Gastroesophageal sphincter (tissue), 4 donors: ENCODE measurements around the gene SMURF1. TPM values are rescaled to one million over a fixed set of nuclear protein-coding genes. Genes with fewer than 3 reads are reported as not detected.
A peak's percentile ranks its signal among the peaks of the same experiment; 100 is the strongest.

Experiments used
- ATAC-seq: fragments of 150-250 bp; one replicate; pipeline ENCODE4 v1.9.1; 2016; ENCODE audit warnings: mild to moderate bottlenecking, moderate library complexity
- H3K27ac ChIP-seq, 4 donors: fragments of 200-600 bp; sonication (generic) in 3 of 4; 1 replicate in 3 of 4; 2 replicates in 1 of 4; pipeline ENCODE4 v1.5.1; 2016 to 2019
- H3K27me3 ChIP-seq: fragments of 200-600 bp; sonication (generic); one replicate; pipeline ENCODE4 v1.5.1; 2019
- H3K36me3 ChIP-seq, 2 donors: fragments of 200-600 bp; sonication (generic); one replicate each; pipeline ENCODE4 v1.5.1; 2019; ENCODE audit warnings: control low read depth in 1 of 2
- H3K4me1 ChIP-seq, 3 donors: fragments of 200-600 bp; sonication (generic); 1 replicate in 2 of 3; 2 replicates in 1 of 3; pipeline ENCODE4 v1.5.1; 2016 to 2019; ENCODE audit warnings: control low read depth in 2 of 3
- H3K4me3 ChIP-seq, 2 donors: fragments of 200-600 bp; sonication (generic); one replicate each; pipeline ENCODE4 v1.5.1; 2019; ENCODE audit warnings: mild to moderate bottlenecking in 1 of 2, moderate library complexity in 1 of 2
- H3K9me3 ChIP-seq, 3 donors: fragments of 200-600 bp; sonication (generic); one replicate each; pipeline ENCODE4 v1.5.1; 2017 to 2019; ENCODE audit warnings: control low read depth in 2 of 3
- CTCF ChIP-seq, 4 experiments: fragments of 200-600 bp in 2 of 4; fragments of 450-650 bp in 2 of 4; sonication (generic) in 1 of 4; IDR thresholded peaks; one replicate each; pipeline ENCODE4 v1.5.1; 2017 to 2019; ENCODE audit warnings: antibody characterized with exemption in 4 of 4, mild to moderate bottlenecking in 2 of 4, moderate library complexity in 2 of 4
- EP300 ChIP-seq: sonication (generic); formaldehyde crosslinking; IDR thresholded peaks from one replicate; pipeline ENCODE4 v1.6.1; 2017; ENCODE audit warnings: antibody characterized with exemption, mild to moderate bottlenecking
- POLR2A ChIP-seq, 2 donors: fragments of 450-650 bp; IDR thresholded peaks; one replicate each; pipeline ENCODE4 v1.6.1; 2017; ENCODE audit warnings: antibody characterized with exemption in 2 of 2, mild to moderate bottlenecking in 2 of 2, moderate library complexity in 1 of 2
- POLR2AphosphoS5 ChIP-seq: sonication (generic); formaldehyde crosslinking; IDR thresholded peaks from one replicate; pipeline ENCODE4 v1.6.1; 2017; ENCODE audit warnings: antibody characterized with exemption
- WGBS, 2 donors: methylation state at CpG; one replicate each; pipeline ENCODE4 v1.1.5; 2018; ENCODE audit warnings: low coverage in 1 of 2; 5-methylcytosine and 5-hydroxymethylcytosine counted together
- total RNA-seq, 4 donors: library from RNA; depleted of rRNA; stranded (reverse); fragments of >200 nt; gene quantifications; one replicate each; pipeline ENCODE4 v1.1.0, GENCODE V29; 2016

The SMURF1 gene
- total RNA-seq, 4 donors from 2014 or later, result 20.1 to 26.2 (median 21.9) TPM

- no peak overlapping the region for H3K4me3 ChIP-seq
- H3K27ac ChIP-seq, result no peak overlapping the region
- no peaks in the 10 kb centered on the region for H3K27me3 ChIP-seq
- no peak for TF ChIP-seq EP300
- TF ChIP-seq POLR2AphosphoS5, result no peak
- no peak for TF ChIP-seq CTCF (IDR thresholded peaks at IDR 0.05)
- no peak for TF ChIP-seq POLR2A (IDR thresholded peaks at IDR 0.05)
- H3K36me3 ChIP-seq, result no peaks in the 10 kb centered on the region
- no peaks in the 10 kb centered on the region for H3K9me3 ChIP-seq
- H3K4me1 ChIP-seq, result no peaks in the 10 kb centered on the region
- no peak for ATAC-seq
These were observed 12.7 kb upstream of the SMURF1 start for GRCh38 chr7:99156649-99157048.

DNA sequence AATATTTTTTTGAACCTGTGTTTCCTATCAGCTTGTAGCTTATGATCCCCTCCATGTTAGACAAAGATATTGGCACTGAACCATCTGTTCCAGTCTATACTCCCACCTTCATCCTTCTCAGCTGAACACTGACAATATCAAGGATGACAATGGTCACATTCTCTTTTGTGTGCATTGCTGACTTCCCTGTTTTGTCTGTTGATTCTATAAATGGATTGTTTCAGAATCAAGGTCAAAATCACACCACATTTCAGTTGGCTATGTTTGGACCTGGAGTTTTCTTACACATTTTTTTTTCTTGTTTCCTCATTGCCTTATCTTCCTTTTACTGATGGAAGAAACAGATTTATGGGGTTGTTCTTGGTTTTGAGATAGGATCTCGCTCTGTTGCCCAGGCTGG lies 11.3 kb upstream of the SMURF1 start:
- WGBS, 2 donors, result 80 to 85% methylated on average over 1 of the region's 1 CpG

DNA sequence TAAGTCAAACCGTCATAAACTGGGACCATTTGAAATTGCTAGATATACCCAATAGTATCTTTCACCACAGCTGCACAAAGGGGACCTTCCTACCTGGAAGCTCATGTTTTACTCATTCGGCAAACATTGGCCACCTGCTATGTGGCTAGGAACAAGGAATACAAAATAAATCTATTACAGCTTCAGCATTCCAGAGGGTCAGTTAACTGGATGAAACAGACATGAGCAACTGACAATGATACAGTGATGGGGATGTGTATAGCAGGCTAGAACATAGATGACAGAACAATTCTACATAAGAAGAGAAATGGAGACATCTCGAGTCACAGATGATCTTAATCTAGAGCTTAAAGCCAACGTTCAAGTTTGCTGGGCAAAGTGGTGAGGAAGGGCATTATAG lies 3.1 kb upstream of the SMURF1 start:
- peaks cover 0 to 16% (median 3%) of the 10 kb centered on the region in 3 donors for H3K4me1 ChIP-seq
- no peaks in the 10 kb centered on the region for H3K27me3 ChIP-seq
- H3K27ac ChIP-seq, result no peak overlapping the region
- TF ChIP-seq POLR2AphosphoS5, result no peak
- no peak for TF ChIP-seq CTCF (IDR thresholded peaks at IDR 0.05)
- TF ChIP-seq POLR2A (IDR thresholded peaks at IDR 0.05), result no peak
- TF ChIP-seq EP300, result no peak
- 58 to 74% methylated on average over 3 to 4 of the region's 4 CpGs for WGBS, 2 donors
- H3K4me3 ChIP-seq, result no peak overlapping the region
- H3K36me3 ChIP-seq, result no peaks in the 10 kb centered on the region
- H3K9me3 ChIP-seq, result no peaks in the 10 kb centered on the region
- no peak for ATAC-seq

More for the DNA sequence above, 11.3 kb upstream of the SMURF1 start:
- no peak for ATAC-seq
- TF ChIP-seq CTCF (IDR thresholded peaks at IDR 0.05) (no peak), POLR2AphosphoS5 (no peak), POLR2A (IDR thresholded peaks at IDR 0.05) (no peak), EP300 (no peak)
- Histone ChIP-seq H3K4me3 (no peak overlapping the region), H3K9me3 (no peaks in the 10 kb centered on the region), H3K36me3 (no peaks in the 10 kb centered on the region), H3K27ac (no peak overlapping the region), H3K4me1 (no peaks in the 10 kb centered on the region), H3K27me3 (no peaks in the 10 kb centered on the region)

GRCh38 chr7:99143521-99143852 lies 421 bp downstream of the SMURF1 start:
- Histone ChIP-seq H3K4me3 (peak overlapping the region; percentile 53 to 89), H3K27me3 (no peaks in the 10 kb centered on the region), H3K27ac (peak overlapping the region; percentile 79 to 99 (median 98)), H3K9me3 (no peaks in the 10 kb centered on the region), H3K36me3 (no peaks in the 10 kb centered on the region), H3K4me1 (peaks cover 3 to 51% (median 8%) of the 10 kb centered on the region in 3 donors)
- no peak for ATAC-seq
- no CpG with 5 or more reads among the region's 46 CpGs for WGBS, 2 donors
- TF ChIP-seq POLR2AphosphoS5 (no peak), CTCF (IDR thresholded peaks at IDR 0.05) (no peak), POLR2A (IDR thresholded peaks at IDR 0.05) (no peak), EP300 (no peak)

- H3K4me3 ChIP-seq, result peak overlapping the region; percentile 53 to 89
- no peaks in the 10 kb centered on the region for H3K9me3 ChIP-seq
- H3K27ac ChIP-seq, result peak overlapping the region; percentile 91 to 99 (median 98)
- WGBS, 2 donors, result 4 to 10% methylated on average over 18 to 21 of the region's 33 CpGs
- H3K36me3 ChIP-seq, result no peaks in the 10 kb centered on the region
- TF ChIP-seq POLR2AphosphoS5, result no peak
- no peak for TF ChIP-seq CTCF (IDR thresholded peaks at IDR 0.05)
- no peak for TF ChIP-seq EP300
- H3K27me3 ChIP-seq, result no peaks in the 10 kb centered on the region
- H3K4me1 ChIP-seq, result peaks cover 3 to 56% (median 8%) of the 10 kb centered on the region in 3 donors
- ATAC-seq, result peak; percentile 79
These were observed 984 bp downstream of the SMURF1 start for GRCh38 chr7:99142727-99143520.
